Measurements from ENCODE around the gene EXOC2. TPM values are rescaled to one million over a fixed set of nuclear protein-coding genes. Genes with fewer than 3 reads are reported as not detected.
A peak's percentile ranks its signal among the peaks of the same experiment; 100 is the strongest.

EXOC2 gene
- total RNA-seq, 2 donors from 2014 or later: 34.0 to 46.1 TPM

DNA sequence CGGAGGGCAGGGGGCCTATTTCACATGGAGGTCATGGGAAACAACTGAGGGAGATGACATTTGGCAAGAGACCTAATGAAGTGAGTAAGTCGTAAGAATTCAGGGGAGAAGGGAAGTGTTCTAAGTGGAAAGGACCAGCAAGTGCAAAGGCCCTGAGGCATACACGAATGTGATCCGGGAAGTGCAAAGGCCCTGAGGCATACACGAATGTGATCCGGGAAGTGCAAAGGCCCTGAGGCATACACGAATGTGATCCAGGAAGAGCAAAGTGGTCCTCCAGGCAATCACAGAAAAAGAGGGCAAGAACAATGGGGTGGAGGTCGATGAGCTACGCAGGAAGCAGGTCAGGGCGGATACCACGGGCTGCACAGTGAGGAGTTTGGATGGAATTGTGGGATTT lies 24.2 kb upstream of the EXOC2 start:
- Mint-ChIP-seq H3K27me3 (peaks cover 6 to 10% of the 10 kb centered on the region in 2 donors), H3K36me3 (no peaks in the 10 kb centered on the region), H3K9me3 (no peaks in the 10 kb centered on the region), H3K27ac (no peak overlapping the region), H3K4me3 (no peak overlapping the region), H3K4me1 (ENCODE audit: low read depth in 2 of 2) (peaks cover 5% of the 10 kb centered on the region in 2 donors)
- ATAC-seq: no peak
- DNase-seq (ENCODE audit: low spot score): no peak

DNA sequence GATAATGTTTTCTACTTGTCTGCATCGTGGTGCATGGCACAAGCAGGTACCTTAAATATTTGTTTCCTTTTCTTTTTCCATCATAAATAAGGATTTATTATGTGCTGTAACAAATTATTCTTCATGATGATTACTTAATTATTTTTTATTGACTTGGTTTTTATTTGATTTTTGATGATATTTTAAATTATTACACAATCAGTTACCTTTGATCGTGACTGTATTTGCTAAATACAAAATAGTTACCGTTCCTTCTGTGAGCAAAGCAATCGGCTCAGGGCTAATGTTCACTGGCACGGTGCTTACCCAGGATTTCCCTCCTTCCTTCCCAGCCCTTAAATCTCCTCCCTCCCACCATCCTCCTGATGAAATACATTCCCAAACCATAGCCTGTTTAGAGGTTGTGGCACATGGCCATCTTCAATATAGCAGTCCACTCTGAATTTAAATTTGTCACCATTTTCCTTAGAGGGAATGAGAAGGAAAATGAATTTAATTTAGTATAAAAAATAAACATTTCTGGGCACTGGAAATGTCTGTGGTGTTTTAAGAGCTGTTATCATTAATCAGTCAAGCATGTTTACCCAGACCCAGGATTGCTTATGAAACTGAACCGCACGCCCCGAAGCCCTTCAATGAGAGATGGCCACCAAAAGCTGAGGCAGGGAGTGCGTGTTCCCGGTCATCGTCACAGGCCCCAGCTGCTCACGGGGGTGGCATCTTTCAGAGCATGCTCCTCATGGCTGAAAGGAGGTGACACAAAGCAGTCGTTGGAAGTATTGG lies 23.0 kb upstream of the EXOC2 start:
- ATAC-seq: no peak
- Mint-ChIP-seq H3K4me1 (ENCODE audit: low read depth in 2 of 2) (peaks cover 11 to 16% of the 10 kb centered on the region in 2 donors), H3K27me3 (peaks cover 6% of the 10 kb centered on the region in 2 donors), H3K4me3 (no peak overlapping the region), H3K27ac (no peak overlapping the region), H3K36me3 (no peaks in the 10 kb centered on the region), H3K9me3 (no peaks in the 10 kb centered on the region)
- DNase-seq (ENCODE audit: low spot score): no peak

- Mint-ChIP-seq H3K4me3 (no peak overlapping the region), H3K27me3 (peaks cover 4 to 6% of the 10 kb centered on the region in 2 donors), H3K9me3 (no peaks in the 10 kb centered on the region), H3K27ac (no peak overlapping the region), H3K4me1 (ENCODE audit: low read depth in 2 of 2) (peaks cover 20 to 30% of the 10 kb centered on the region in 2 donors), H3K36me3 (no peaks in the 10 kb centered on the region)
- no peak for DNase-seq (ENCODE audit: low spot score)
- no peak for ATAC-seq
Measured at GRCh38 chr6:714100-714499, 21.2 kb upstream of the EXOC2 start.

DNA sequence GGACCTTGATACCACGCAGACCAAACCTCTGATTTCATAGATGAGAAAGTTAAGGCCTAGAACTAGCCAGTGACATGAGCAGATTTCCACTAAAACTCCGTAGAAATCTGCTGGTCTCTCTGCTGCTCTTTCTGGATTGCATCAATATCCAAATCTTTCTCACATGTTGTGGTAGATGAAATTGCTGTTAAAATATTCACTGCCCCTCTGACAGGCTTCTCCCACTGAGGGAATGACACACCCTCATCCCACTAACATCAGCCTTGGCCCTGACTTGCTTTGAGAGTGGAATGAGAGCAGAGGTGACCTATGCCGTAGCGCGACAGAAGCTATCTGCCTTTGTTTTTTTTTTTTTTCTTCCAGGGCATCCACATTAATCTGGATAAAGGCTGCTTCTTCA lies 20.4 kb upstream of the EXOC2 start:
- H3K4me1 Mint-ChIP-seq (ENCODE audit: low read depth in 2 of 2): peaks cover 20 to 30% of the 10 kb centered on the region in 2 donors
- peaks cover 4 to 6% of the 10 kb centered on the region in 2 donors for H3K27me3 Mint-ChIP-seq
- peak overlapping the region; percentile 35 to 66 for H3K27ac Mint-ChIP-seq
- no peaks in the 10 kb centered on the region for H3K36me3 Mint-ChIP-seq
- no peaks in the 10 kb centered on the region for H3K9me3 Mint-ChIP-seq
- no peak for ATAC-seq
- H3K4me3 Mint-ChIP-seq: peak overlapping the region; percentile 62
- DNase-seq (ENCODE audit: low spot score): no peak

DNA sequence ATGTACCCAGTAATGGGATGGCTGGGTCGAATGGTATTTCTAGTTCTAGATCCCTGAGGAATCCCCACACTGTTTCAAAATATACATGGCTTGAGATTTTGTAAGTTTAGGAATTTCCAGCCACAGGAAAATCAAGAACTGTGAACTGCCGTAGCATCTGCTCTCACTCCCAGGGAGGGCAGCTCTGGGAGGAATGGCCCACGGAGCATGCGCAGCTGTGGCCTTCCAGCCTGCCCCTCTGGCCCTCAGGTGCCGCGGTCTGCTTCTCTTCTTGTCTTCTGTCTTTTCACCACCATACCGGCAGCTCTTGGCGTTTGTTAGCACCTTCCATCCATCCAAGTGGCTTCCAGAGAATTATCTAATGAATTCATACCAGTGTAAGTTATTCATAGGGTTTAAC lies 19.9 kb upstream of the EXOC2 start:
- Mint-ChIP-seq H3K27ac (peak overlapping the region; percentile 35 to 66), H3K36me3 (no peaks in the 10 kb centered on the region), H3K9me3 (no peaks in the 10 kb centered on the region), H3K27me3 (peaks cover 1 to 2% of the 10 kb centered on the region in 2 donors), H3K4me1 (ENCODE audit: low read depth in 2 of 2) (peaks cover 20 to 30% of the 10 kb centered on the region in 2 donors), H3K4me3 (peak overlapping the region; percentile 62)
- ATAC-seq: no peak
- DNase-seq (ENCODE audit: low spot score): no peak

DNA sequence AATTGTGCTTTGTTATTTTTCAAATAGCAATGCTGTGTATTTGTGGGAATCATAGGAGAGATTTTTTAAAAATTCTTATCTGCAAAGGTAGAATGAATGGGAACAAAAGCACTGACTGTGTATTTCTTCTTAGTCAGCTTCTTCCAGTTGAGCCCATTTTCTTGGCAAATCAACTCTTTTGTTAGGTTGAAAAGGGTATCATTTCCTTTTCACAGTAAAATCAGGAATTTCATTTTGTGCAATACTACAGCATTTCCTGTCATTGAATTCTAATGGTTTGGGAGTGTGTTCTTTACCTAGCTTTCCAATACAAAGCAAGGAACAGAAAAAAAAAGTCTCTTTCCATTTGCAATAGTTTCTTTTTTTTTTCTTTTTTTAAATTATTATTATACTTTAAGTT lies 19.0 kb upstream of the EXOC2 start:
- DNase-seq (ENCODE audit: low spot score) (no peak), ATAC-seq (no peak)
- peaks cover 3 to 9% of the 10 kb centered on the region in 2 donors for H3K27me3 Mint-ChIP-seq
- peak overlapping the region; percentile 99 for H3K4me3 Mint-ChIP-seq
- no peaks in the 10 kb centered on the region for H3K9me3 Mint-ChIP-seq
- H3K36me3 Mint-ChIP-seq: no peaks in the 10 kb centered on the region
- H3K4me1 Mint-ChIP-seq (ENCODE audit: low read depth in 2 of 2): peaks cover 20 to 30% of the 10 kb centered on the region in 2 donors
- peak overlapping the region; percentile 99 for H3K27ac Mint-ChIP-seq

- Mint-ChIP-seq H3K27ac (peak overlapping the region; percentile 99), H3K4me1 (ENCODE audit: low read depth in 2 of 2) (peaks cover 20 to 30% of the 10 kb centered on the region in 2 donors), H3K4me3 (peak overlapping the region; percentile 99), H3K9me3 (no peaks in the 10 kb centered on the region), H3K27me3 (peaks cover 4 to 12% of the 10 kb centered on the region in 2 donors), H3K36me3 (no peaks in the 10 kb centered on the region)
- ATAC-seq: peak; percentile 90 to 91
- peak; percentile 68 for DNase-seq (ENCODE audit: low spot score)
Measured at GRCh38 chr6:710601-711571, 17.9 kb upstream of the EXOC2 start.

DNA sequence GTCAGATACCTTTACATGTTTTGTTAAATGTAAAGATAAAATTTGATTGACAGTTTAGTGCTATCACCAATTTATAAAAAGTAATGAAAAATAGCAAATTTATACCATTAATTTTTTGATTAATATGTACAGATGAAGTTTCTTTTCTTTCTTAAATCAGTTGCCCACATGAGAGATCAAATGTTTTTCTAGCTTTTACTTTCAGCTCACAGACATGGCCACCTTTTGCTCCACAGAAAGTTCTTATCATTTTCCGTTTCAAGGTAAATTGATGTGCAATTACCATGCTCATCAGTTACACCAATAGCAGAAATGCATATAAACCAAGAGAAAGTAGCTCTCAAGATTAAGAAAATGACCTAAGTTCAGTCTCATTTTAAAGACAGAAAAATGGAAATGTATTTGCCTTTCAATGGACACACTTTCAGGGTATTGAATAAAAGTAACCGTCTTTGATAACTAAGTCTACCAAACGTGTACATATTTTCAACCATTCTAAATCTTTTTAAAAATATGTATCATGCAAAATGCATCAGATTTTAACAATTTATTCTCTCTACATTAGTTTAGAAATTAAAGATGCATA lies 16.6 kb upstream of the EXOC2 start:
- Mint-ChIP-seq H3K4me1 (ENCODE audit: low read depth in 2 of 2) (peaks cover 20 to 30% of the 10 kb centered on the region in 2 donors), H3K36me3 (no peaks in the 10 kb centered on the region), H3K9me3 (no peaks in the 10 kb centered on the region), H3K27me3 (peaks cover 4 to 12% of the 10 kb centered on the region in 2 donors), H3K4me3 (peak overlapping the region; percentile 99), H3K27ac (peak overlapping the region; percentile 99)
- ATAC-seq: no peak
- DNase-seq (ENCODE audit: low spot score): no peak

DNA sequence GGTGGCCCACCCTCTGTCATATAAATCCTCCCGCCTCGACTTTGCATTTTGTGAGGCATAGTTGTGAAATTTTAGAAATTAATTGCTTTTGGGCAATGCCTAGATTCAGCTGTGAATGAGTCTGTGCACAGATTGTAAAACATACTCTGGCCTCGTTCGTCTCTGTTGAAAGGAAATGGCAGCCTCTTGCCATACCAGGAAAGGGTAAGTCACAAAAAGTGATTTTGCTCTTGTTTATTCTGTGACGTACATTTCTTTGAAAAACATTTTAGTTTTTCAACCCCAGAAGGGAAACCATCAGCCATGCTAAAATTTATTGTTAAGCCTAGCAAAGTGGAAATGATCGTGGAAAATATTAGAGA lies 15.3 kb upstream of the EXOC2 start:
- H3K36me3 Mint-ChIP-seq: no peaks in the 10 kb centered on the region
- H3K27ac Mint-ChIP-seq: no peak overlapping the region
- no peak overlapping the region for H3K4me3 Mint-ChIP-seq
- no peaks in the 10 kb centered on the region for H3K9me3 Mint-ChIP-seq
- H3K4me1 Mint-ChIP-seq (ENCODE audit: low read depth in 2 of 2): peaks cover 20 to 30% of the 10 kb centered on the region in 2 donors
- DNase-seq (ENCODE audit: low spot score): no peak
- no peak for ATAC-seq
- H3K27me3 Mint-ChIP-seq: peaks cover 4 to 12% of the 10 kb centered on the region in 2 donors

DNA sequence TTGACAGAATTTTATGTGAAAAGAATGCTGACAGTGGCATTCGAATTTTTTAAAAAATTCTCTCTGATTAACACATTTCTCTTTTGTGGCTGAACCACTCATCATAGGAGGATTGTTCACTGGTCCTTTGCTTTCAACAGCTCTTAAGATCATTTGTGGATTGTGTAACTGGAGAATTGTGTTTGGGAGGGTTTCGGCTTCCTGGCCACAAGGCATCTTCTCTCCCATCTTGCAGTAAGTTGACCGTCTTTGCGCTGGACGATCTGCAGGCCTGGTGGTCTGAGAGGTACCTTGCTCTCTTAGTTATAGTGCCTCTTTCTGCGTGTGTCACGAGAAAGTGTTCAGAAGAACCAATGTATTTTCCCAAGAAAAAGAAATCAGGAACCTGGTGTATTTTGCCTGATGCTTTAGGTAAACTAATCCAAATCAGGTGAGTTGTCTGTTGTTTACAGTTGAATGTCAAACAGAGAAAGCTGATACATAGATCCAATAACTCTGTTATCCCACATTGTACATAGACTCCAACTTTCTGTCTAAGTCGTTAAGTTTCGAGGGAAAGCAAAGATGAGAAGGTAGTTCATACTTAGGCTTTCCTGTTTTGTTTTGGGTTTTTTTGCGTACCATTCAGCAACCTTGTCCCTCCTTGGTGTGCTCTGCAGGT lies 14.8 kb upstream of the EXOC2 start:
- no peak overlapping the region for H3K4me3 Mint-ChIP-seq
- no peaks in the 10 kb centered on the region for H3K36me3 Mint-ChIP-seq
- ATAC-seq (no peak), DNase-seq (ENCODE audit: low spot score) (peak; percentile 51)
- H3K4me1 Mint-ChIP-seq (ENCODE audit: low read depth in 2 of 2): peaks cover 20 to 25% of the 10 kb centered on the region in 2 donors
- no peaks in the 10 kb centered on the region for H3K9me3 Mint-ChIP-seq
- H3K27me3 Mint-ChIP-seq: peaks cover 4 to 12% of the 10 kb centered on the region in 2 donors
- H3K27ac Mint-ChIP-seq: no peak overlapping the region

- Mint-ChIP-seq H3K36me3 (no peaks in the 10 kb centered on the region), H3K27ac (no peak overlapping the region), H3K4me3 (no peak overlapping the region), H3K4me1 (ENCODE audit: low read depth in 2 of 2) (peaks cover 19 to 24% of the 10 kb centered on the region in 2 donors), H3K27me3 (peaks cover 4 to 12% of the 10 kb centered on the region in 2 donors), H3K9me3 (no peaks in the 10 kb centered on the region)
- ATAC-seq: no peak
- peak; percentile 31 for DNase-seq (ENCODE audit: low spot score)
Measured at GRCh38 chr6:706819-707381, 14.0 kb upstream of the EXOC2 start.

GRCh38 chr6:706146-706545 lies 13.2 kb upstream of the EXOC2 start:
- Mint-ChIP-seq H3K4me1 (ENCODE audit: low read depth in 2 of 2) (peaks cover 11 to 17% of the 10 kb centered on the region in 2 donors), H3K36me3 (no peaks in the 10 kb centered on the region), H3K27me3 (peaks cover 8 to 12% of the 10 kb centered on the region in 2 donors), H3K27ac (no peak overlapping the region), H3K4me3 (no peak overlapping the region), H3K9me3 (no peaks in the 10 kb centered on the region)
- no peak for ATAC-seq
- DNase-seq (ENCODE audit: low spot score): no peak

GRCh38 chr6:705047-705446 lies 12.1 kb upstream of the EXOC2 start:
- no peak for DNase-seq (ENCODE audit: low spot score)
- no peaks in the 10 kb centered on the region for H3K36me3 Mint-ChIP-seq
- no peak overlapping the region for H3K27ac Mint-ChIP-seq
- H3K4me3 Mint-ChIP-seq: no peak overlapping the region
- H3K9me3 Mint-ChIP-seq: no peaks in the 10 kb centered on the region
- H3K27me3 Mint-ChIP-seq: peaks cover 10 to 12% of the 10 kb centered on the region in 2 donors
- peaks cover 4 to 6% of the 10 kb centered on the region in 2 donors for H3K4me1 Mint-ChIP-seq (ENCODE audit: low read depth in 2 of 2)
- ATAC-seq: no peak

Measured in natural killer cell treated with Interleukin-12 subunit alpha and Interleukin-12 subunit beta and Interleukin-15 and Interleukin-18, amount 100 ng/mL, for 72 hours (primary cell).